Measurements from ENCODE around the gene KIF18B.

KIF18B gene

GRCh38 chr17:44947461-44948314 lies at the start of gene KIF18B:
Gene KIF18B (minus strand): TSS chr17:44947773. CDS start chr17:44936344, 11,429 bp downstream.
- peak; percentile 76 for DNase-seq (ENCODE audit: low read depth)

GRCh38 chr17:44996304-44996703 lies 48.7 kb upstream of the KIF18B start:
- DNase-seq (ENCODE audit: low read depth), result no peak

GRCh38 chr17:44995436-44996001 lies 47.9 kb upstream of the KIF18B start:
- no peak for DNase-seq (ENCODE audit: low read depth)

- DNase-seq (ENCODE audit: low read depth), result no peak
Observed at GRCh38 chr17:44992242-44992939, 44.8 kb upstream of the KIF18B start.

GRCh38 chr17:44990994-44991393 lies 43.4 kb upstream of the KIF18B start:
- DNase-seq (ENCODE audit: low read depth), result no peak

- DNase-seq (ENCODE audit: low read depth), result no peak
Observed at GRCh38 chr17:44989552-44990138, 42.1 kb upstream of the KIF18B start.

- no peak for DNase-seq (ENCODE audit: low read depth)
Observed at GRCh38 chr17:44988044-44988942, 40.7 kb upstream of the KIF18B start.

- DNase-seq (ENCODE audit: low read depth), result no peak
Observed at GRCh38 chr17:44983563-44983962, 36.0 kb upstream of the KIF18B start.

GRCh38 chr17:44982113-44982702 lies 34.6 kb upstream of the KIF18B start:
- DNase-seq (ENCODE audit: low read depth), result no peak

- no peak for DNase-seq (ENCODE audit: low read depth)
Observed at GRCh38 chr17:44981221-44981968, 33.8 kb upstream of the KIF18B start.

GRCh38 chr17:44979426-44979995 lies 31.9 kb upstream of the KIF18B start:
- DNase-seq (ENCODE audit: low read depth), result no peak

GRCh38 chr17:44978807-44979206 lies 31.2 kb upstream of the KIF18B start:
- DNase-seq (ENCODE audit: low read depth), result no peak

- no peak for DNase-seq (ENCODE audit: low read depth)
Observed at GRCh38 chr17:44977814-44978550, 30.4 kb upstream of the KIF18B start.

- DNase-seq (ENCODE audit: low read depth), result no peak
Observed at GRCh38 chr17:44977065-44977464, 29.5 kb upstream of the KIF18B start.

GRCh38 chr17:44976206-44976605 lies 28.6 kb upstream of the KIF18B start:
- no peak for DNase-seq (ENCODE audit: low read depth)

GRCh38 chr17:44972953-44973352 lies 25.4 kb upstream of the KIF18B start:
- DNase-seq (ENCODE audit: low read depth), result no peak

GRCh38 chr17:44971776-44972483 lies 24.4 kb upstream of the KIF18B start:
- DNase-seq (ENCODE audit: low read depth), result peak; percentile 31

GRCh38 chr17:44970136-44970741 lies 22.7 kb upstream of the KIF18B start:
- DNase-seq (ENCODE audit: low read depth), result no peak

All from activated T-helper 9 cell treated with anti-CD3 and anti-CD28 coated beads, Interleukin-2, amount 50 U/mL, for 16 hours (primary cell).